ENCODE data around the gene SLC39A10.

SLC39A10 gene, protein sequence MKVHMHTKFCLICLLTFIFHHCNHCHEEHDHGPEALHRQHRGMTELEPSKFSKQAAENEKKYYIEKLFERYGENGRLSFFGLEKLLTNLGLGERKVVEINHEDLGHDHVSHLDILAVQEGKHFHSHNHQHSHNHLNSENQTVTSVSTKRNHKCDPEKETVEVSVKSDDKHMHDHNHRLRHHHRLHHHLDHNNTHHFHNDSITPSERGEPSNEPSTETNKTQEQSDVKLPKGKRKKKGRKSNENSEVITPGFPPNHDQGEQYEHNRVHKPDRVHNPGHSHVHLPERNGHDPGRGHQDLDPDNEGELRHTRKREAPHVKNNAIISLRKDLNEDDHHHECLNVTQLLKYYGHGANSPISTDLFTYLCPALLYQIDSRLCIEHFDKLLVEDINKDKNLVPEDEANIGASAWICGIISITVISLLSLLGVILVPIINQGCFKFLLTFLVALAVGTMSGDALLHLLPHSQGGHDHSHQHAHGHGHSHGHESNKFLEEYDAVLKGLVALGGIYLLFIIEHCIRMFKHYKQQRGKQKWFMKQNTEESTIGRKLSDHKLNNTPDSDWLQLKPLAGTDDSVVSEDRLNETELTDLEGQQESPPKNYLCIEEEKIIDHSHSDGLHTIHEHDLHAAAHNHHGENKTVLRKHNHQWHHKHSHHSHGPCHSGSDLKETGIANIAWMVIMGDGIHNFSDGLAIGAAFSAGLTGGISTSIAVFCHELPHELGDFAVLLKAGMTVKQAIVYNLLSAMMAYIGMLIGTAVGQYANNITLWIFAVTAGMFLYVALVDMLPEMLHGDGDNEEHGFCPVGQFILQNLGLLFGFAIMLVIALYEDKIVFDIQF

DNA sequence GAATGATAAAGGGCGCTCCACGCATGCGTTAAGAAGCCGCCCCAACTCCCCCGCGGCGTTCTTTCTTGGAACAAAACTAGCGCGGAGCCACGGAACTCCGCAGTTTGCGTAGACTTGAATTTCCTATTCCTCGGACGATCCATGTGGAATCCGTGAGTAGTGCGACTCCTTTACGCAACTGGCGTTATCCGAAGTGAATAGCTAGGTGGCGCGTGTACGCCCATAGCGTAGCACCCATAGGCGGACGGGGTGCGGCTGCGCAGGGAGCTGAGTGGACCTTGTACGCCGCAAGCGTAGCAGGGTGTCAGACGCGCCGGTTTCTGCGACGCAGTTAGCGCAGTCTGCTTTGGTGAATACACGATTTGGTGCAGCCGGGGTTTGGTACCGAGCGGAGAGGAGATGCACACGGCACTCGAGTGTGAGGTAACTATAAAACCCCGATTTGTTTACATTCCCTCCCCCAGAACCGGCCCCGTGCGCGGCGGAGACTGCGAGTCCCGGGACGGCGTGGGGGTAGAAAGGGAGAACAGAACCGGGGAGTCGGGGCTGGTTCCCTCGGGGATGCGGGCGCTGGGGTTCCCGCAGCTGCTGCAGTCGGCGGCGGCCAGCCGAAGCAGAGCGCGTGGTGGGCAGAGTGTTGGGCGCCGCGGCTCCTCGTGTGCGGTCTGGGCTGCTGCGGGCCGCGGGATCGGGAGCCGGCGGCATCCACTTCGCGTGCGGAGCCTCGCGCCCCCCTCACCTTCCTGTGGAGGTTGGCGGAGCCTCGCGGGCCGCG is at the start of gene SLC39A10:
SLC39A10 (plus strand) TSS at position 368 of the 775 bp plus-strand sequence. CDS start 22,817 bp downstream, outside the sequence.
- in situ Hi-C loops (cut with MboI; ENCODE audit: low sequenced_read_pairs) = no loop called here

GRCh38 chr2:195608768-195609454 is 48.1 kb upstream of the SLC39A10 start:
- in situ Hi-C loops (cut with MboI; ENCODE audit: low sequenced_read_pairs) = no loop called here

GRCh38 chr2:195610717-195611116 is 46.3 kb upstream of the SLC39A10 start:
- in situ Hi-C loops (cut with MboI; ENCODE audit: low sequenced_read_pairs) = no loop called here

DNA sequence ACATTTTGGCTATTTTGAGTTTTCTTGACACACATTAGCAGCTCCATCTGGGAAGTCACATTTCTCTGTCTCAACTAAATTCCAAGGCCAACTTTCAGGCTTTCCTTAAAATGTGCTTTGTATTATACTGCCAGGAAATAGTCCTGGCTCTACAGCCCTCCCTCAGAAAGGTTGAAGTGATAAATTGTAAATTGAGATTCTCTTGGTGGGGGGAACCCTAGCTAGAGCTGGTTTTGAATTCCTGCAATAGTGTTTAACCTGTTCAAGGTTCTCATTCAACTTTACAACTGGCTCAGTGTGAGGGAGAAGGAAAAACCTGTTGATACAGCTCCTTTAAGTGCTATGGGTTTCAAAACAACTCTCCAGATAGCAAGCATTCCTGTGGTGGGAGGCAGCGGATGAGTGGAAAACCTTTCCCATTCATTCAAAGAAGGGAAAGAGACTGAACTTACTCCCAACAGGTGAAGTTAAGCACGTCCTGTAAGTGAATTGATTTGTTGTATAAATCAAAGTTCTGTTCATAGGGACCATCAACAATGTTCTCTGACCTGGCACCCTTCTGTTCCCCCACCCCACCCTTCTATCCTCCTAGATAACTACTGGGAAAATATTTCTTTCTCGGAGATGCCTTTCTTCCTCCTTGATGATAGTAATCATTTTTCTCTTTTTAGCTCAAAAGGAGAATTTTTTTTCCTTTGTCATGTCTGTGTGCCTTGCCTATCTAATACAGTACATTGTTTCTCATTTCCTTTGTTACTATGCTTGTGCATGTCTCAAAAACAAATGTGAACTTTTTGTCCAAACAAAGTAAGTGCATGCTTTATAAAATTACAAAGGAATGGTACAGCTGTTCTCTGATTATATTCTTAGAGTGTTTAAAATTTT is 44.2 kb upstream of the SLC39A10 start:
- in situ Hi-C loops (cut with MboI; ENCODE audit: low sequenced_read_pairs) = no loop called here

- in situ Hi-C loops (cut with MboI; ENCODE audit: low sequenced_read_pairs) = no loop called here
These were observed 43.1 kb upstream of the SLC39A10 start for GRCh38 chr2:195613922-195614321.

DNA sequence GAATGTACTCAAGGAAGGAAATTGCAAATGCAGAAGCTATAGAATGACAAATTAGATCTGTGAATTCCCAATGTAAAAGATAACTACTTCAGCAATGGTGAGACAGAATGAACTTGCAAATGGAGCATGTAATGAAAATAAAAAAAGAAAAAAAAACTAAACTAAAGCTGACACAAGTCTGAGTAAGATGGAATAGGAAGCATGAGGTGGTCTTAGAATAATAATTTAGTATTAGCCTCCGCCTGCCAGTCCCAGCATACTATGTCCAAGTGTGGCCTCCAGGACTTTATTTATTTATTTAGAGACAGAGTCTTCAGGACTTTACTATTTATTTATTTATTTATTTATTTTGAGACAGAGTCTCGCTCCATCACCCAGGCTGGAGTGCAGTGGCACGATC is 37.4 kb upstream of the SLC39A10 start:
- in situ Hi-C loops (cut with MboI; ENCODE audit: low sequenced_read_pairs) = no loop called here

GRCh38 chr2:195620501-195620900 is 36.5 kb upstream of the SLC39A10 start:
- in situ Hi-C loops (cut with MboI; ENCODE audit: low sequenced_read_pairs) = no loop called here

DNA sequence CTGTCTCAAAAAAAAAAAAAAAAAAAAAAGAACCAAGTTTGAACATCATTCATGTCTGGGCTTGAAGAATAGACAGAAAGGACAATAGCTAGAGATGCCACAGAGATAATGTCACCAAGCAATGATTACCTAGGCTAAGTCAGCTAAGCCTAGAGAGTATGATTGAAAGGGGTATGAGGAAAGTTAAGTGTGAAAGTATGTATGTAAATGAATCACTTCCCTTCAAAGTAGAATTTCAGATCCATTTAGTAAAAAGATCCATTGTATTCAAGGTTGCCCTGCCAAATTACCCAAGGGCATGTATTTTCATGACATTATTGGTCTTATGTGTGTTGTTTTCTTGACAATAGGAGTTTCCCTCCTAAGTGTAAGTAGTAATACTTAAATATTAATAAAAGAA is 34.1 kb upstream of the SLC39A10 start:
- in situ Hi-C loops (cut with MboI; ENCODE audit: low sequenced_read_pairs) = no loop called here

GRCh38 chr2:195626507-195626906 is 30.5 kb upstream of the SLC39A10 start:
- in situ Hi-C loops (cut with MboI; ENCODE audit: low sequenced_read_pairs) = no loop called here

GRCh38 chr2:195628666-195629065 is 28.4 kb upstream of the SLC39A10 start:
- in situ Hi-C loops (cut with MboI; ENCODE audit: low sequenced_read_pairs) = no loop called here

GRCh38 chr2:195632856-195633572 is 24.0 kb upstream of the SLC39A10 start:
- in situ Hi-C loops (cut with MboI; ENCODE audit: low sequenced_read_pairs) = no loop called here

DNA sequence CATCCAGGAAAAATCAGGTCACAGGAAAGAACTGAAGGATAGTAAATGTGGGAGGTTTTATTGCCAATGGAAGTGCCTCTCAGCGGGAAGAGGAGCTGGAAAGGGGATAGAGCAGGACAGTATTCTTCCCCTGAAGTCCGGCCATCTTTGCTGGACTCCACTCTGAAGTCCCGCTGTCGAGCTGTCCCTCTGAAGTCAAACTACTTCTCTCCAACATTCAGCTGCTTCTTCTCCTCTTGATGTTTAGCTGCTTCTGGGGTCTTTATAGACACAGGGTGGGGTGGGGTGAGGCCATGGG is 23.5 kb upstream of the SLC39A10 start:
- in situ Hi-C loops (cut with MboI; ENCODE audit: low sequenced_read_pairs) = no loop called here

- in situ Hi-C loops (cut with MboI; ENCODE audit: low sequenced_read_pairs) = no loop called here
These were observed 23.1 kb upstream of the SLC39A10 start for GRCh38 chr2:195633974-195634373.

DNA sequence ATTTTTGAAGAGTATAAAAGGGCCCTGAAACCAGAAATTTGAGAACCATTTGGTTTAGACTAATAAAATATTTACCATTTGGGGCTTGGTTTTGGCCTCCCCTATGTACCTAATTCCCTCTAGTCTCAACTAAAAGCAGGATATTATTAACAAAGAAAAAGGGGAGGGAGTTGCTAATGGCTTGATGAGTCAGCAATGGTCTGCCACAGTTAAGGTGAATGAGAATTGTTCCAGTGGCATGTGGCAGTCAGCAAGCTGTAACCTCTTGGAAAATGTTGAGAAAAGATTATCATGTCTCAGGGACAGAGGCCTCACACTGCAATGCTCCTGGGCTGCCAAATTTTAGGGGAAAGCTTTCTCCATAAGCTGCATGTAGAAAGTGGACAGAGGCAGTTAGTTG is 20.1 kb upstream of the SLC39A10 start:
- in situ Hi-C loops (cut with MboI; ENCODE audit: low sequenced_read_pairs) = no loop called here

GRCh38 chr2:195638750-195639149 is 18.3 kb upstream of the SLC39A10 start:
- in situ Hi-C loops (cut with MboI; ENCODE audit: low sequenced_read_pairs) = no loop called here

DNA sequence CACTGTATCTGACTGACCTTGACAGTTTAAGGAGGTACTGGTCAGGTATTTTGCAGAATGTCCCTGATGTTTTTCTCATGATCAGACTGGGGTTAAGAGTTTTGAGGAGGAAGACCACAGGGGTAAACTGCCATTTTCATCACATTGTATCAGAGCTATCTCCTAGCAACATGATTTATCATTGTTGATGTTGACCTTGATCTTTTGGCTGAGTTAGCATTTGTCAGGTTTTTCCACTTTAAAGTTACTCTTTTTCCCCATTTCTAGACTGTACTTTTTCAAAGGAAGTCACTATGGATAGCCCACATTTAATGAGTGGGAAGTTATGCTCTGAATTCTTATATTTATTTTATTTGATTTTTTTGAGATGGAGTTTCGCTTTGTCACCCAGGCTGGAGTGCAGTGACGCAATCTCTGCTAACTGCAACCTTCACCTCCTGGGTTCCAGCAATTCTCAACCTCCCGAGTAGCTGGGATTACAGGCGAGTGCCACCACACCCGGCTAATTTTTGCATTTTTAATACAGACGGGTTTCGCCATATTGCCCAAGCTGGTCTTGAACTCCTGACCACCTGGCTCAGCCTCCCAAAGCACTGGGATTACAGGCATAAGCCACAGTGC is 17.7 kb upstream of the SLC39A10 start:
- in situ Hi-C loops (cut with MboI; ENCODE audit: low sequenced_read_pairs) = no loop called here

- in situ Hi-C loops (cut with MboI; ENCODE audit: low sequenced_read_pairs) = no loop called here
These were observed 17.1 kb upstream of the SLC39A10 start for GRCh38 chr2:195639959-195640358.

DNA sequence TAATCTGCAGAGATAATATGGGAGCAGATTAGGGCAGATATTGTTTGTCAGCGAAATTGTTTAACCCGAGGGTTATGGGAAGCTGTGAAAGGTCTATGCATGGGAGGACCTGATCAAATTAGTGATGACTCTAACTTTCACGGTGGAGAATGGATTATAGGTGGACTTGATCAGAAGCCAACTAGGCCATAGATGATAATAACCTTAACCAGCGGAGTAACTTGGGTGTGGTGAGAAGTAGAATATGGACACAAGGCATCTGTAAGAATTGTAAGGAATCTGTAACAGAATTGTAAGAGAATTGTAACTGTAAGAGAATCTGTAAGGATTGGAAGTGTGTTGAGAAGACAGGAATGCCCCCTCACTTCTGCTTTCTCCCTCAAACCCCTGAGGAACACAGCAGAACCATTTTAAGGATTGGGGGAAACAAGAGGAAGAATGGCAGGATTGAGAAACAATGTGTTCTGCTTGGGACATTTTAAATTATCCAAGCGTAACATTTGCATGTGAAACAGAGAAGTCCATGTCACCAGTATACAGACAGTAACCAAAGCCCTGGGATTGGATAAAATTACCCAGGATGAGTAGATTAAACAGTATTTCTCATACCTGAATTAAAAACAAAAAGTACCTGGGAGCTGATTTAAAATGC is 14.9 kb upstream of the SLC39A10 start:
- in situ Hi-C loops (cut with MboI; ENCODE audit: low sequenced_read_pairs) = no loop called here
